WTC11 (cell line): Measurements from ENCODE around the gene ITPK1. TPM values are rescaled to one million over a fixed set of nuclear protein-coding genes. Genes with fewer than 3 reads are reported as not detected.
A peak's percentile ranks its signal among the peaks of the same experiment; 100 is the strongest.

Experiments
- ATAC-seq: fragments of 200-7000 bp; cut with Tn5 transposase; 2 replicates; pipeline ENCODE4 v1.10.0; 2021; ENCODE audit warnings: mild to moderate bottlenecking, moderate library complexity
- CTCF ChIA-PET: fragments of 300-600 bp; sonication (Branson Sonifier 250); formaldehyde crosslinking; loops from one replicate; lab custom pipeline; 2021; ENCODE audit warnings: antibody characterized with exemption; lab: Charles Lee
- POLR2A ChIA-PET: fragments of 350-600 bp; sonication (Branson Sonifier 250); formaldehyde crosslinking; loops from one replicate; lab custom pipeline; 2021; ENCODE audit warnings: antibody characterized with exemption; lab: Charles Lee
- DNase-seq: peaks from one replicate; pipeline ENCODE4 v3.0.0; 2021; ENCODE audit warnings: low spot score
- H3K27ac Mint-ChIP-seq: 2 replicates; pipeline ENCODE4 v1.8.0; 2021; ENCODE audit warnings: mixed read lengths
- H3K27me3 Mint-ChIP-seq: 2 replicates; pipeline ENCODE4 v1.8.0; 2021; ENCODE audit warnings: low read depth, mild to moderate bottlenecking, moderate library complexity, mixed read lengths
- H3K36me3 Mint-ChIP-seq: 2 replicates; pipeline ENCODE4 v1.8.0; 2021; ENCODE audit warnings: mixed read lengths
- H3K4me1 Mint-ChIP-seq: 2 replicates; pipeline ENCODE4 v1.8.0; 2022; ENCODE audit warnings: mixed read lengths
- H3K4me3 Mint-ChIP-seq: 2 replicates; pipeline ENCODE4 v1.8.0; 2021; ENCODE audit warnings: mild to moderate bottlenecking, moderate library complexity, mixed read lengths
- H3K9me3 Mint-ChIP-seq: 2 replicates; pipeline ENCODE4 v1.8.0; 2021; ENCODE audit warnings: mixed read lengths
- ARID4B ChIP-seq: sonication (generic); formaldehyde crosslinking; IDR thresholded peaks from 2 replicates; pipeline ENCODE4 v1.8.0; 2023; ENCODE audit warnings: missing genetic modification reagents, mild to moderate bottlenecking, borderline replicate concordance
- CTCF ChIP-seq: fragments of 200-600 bp; IDR thresholded peaks from 2 replicates; pipeline ENCODE4 v1.8.0; 2022; ENCODE audit warnings: antibody characterized with exemption
- E2F5 ChIP-seq: sonication (generic); formaldehyde crosslinking; IDR thresholded peaks from 2 replicates; pipeline ENCODE4 v1.8.1; 2022; ENCODE audit warnings: mild to moderate bottlenecking, moderate library complexity, missing genetic modification reagents
- ELF4 ChIP-seq: sonication (generic); formaldehyde crosslinking; IDR thresholded peaks from 2 replicates; pipeline ENCODE4 v1.8.1; 2022; ENCODE audit warnings: low read depth, mild to moderate bottlenecking, moderate library complexity, missing genetic modification reagents
- ESRRA ChIP-seq: sonication (generic); formaldehyde crosslinking; IDR thresholded peaks from 2 replicates; pipeline ENCODE4 v1.8.1; 2022; ENCODE audit warnings: mild to moderate bottlenecking, missing genetic modification reagents, borderline replicate concordance
- FOXK1 ChIP-seq: sonication (generic); formaldehyde crosslinking; IDR thresholded peaks from 2 replicates; pipeline ENCODE4 v1.8.0; 2022; ENCODE audit warnings: mild to moderate bottlenecking, moderate library complexity, missing genetic modification reagents
- FOXP4 ChIP-seq: sonication (generic); formaldehyde crosslinking; IDR thresholded peaks from 2 replicates; pipeline ENCODE4 v1.8.0; 2022; ENCODE audit warnings: mild to moderate bottlenecking, missing genetic modification reagents
- GRHL2 ChIP-seq: fragments of 250-450 bp; sonication (Bioruptor Pico); IDR thresholded peaks from 2 replicates; pipeline ENCODE4 v1.8.0; 2022; ENCODE audit warnings: mild to moderate bottlenecking, moderate library complexity; ENCODE audit not compliant: insufficient replicate concordance, severe bottlenecking
- HMGA2 ChIP-seq: fragments of 250-450 bp; sonication (Bioruptor Pico); IDR thresholded peaks from 2 replicates; pipeline ENCODE4 v1.4.0; 2021; ENCODE audit warnings: mild to moderate bottlenecking, moderate library complexity
- NFE2L1 ChIP-seq: sonication (generic); formaldehyde crosslinking; IDR thresholded peaks from 2 replicates; pipeline ENCODE4 v1.8.1; 2023; ENCODE audit warnings: missing genetic modification reagents
- PRRX2 ChIP-seq: fragments of 250-450 bp; sonication (Bioruptor Pico); IDR thresholded peaks from 2 replicates; pipeline ENCODE4 v1.8.0; 2021; ENCODE audit warnings: mild to moderate bottlenecking
- SMAD4 ChIP-seq: sonication (generic); formaldehyde crosslinking; IDR thresholded peaks from 2 replicates; pipeline ENCODE4 v1.8.0; 2022; ENCODE audit warnings: mild to moderate bottlenecking, missing genetic modification reagents
- TCF7 ChIP-seq: sonication (generic); formaldehyde crosslinking; IDR thresholded peaks from 2 replicates; pipeline ENCODE4 v1.8.0; 2022; ENCODE audit warnings: mild to moderate bottlenecking, low read depth, missing genetic modification reagents, moderate library complexity
- ZNF121 ChIP-seq: sonication (generic); formaldehyde crosslinking; IDR thresholded peaks from 2 replicates; pipeline ENCODE4 v1.8.0; 2023; ENCODE audit warnings: missing genetic modification reagents
- ZNF138 ChIP-seq: sonication (generic); formaldehyde crosslinking; conservative IDR thresholded peaks from 2 replicates; pipeline ENCODE4 v1.8.1; 2022; ENCODE audit warnings: mild to moderate bottlenecking, moderate library complexity, missing genetic modification reagents
- ZNF423 ChIP-seq: fragments of 250-450 bp; sonication (Bioruptor Pico); IDR thresholded peaks from 2 replicates; pipeline ENCODE4 v2.1.2; 2022; ENCODE audit warnings: mild to moderate bottlenecking, moderate library complexity
- ZNF512 ChIP-seq: sonication (generic); formaldehyde crosslinking; IDR thresholded peaks from 2 replicates; pipeline ENCODE4 v1.8.1; 2022; ENCODE audit warnings: missing genetic modification reagents, borderline replicate concordance
- ZNF532 ChIP-seq: fragments of 250-450 bp; sonication (Bioruptor Pico); IDR thresholded peaks from 2 replicates; pipeline ENCODE4 v1.9.0; 2021; ENCODE audit warnings: mild to moderate bottlenecking, borderline replicate concordance
- total RNA-seq: library from RNA; stranded (reverse); gene quantifications from 3 replicates; pipeline ENCODE4 v1.2.3, GENCODE V29; 2021

Gene ITPK1
- total RNA-seq, 1 experiment from 2014 or later: 144 TPM

- no peak overlapping the region for H3K4me3 Mint-ChIP-seq
- H3K27ac Mint-ChIP-seq: peak overlapping the region; percentile 34
- TF ChIP-seq ZNF423 (CRISPR knock-in tag) (no peak), CTCF (no peak), FOXK1 (CRISPR knock-in tag) (no peak), HMGA2 (CRISPR knock-in tag) (no peak), TCF7 (no peak), E2F5 (CRISPR knock-in tag) (no peak), FOXP4 (CRISPR knock-in tag) (no peak), ESRRA (CRISPR knock-in tag) (no peak), ZNF512 (CRISPR knock-in tag) (no peak), SMAD4 (CRISPR knock-in tag) (no peak), ELF4 (CRISPR knock-in tag) (no peak), GRHL2 (no peak), ARID4B (CRISPR knock-in tag) (no peak), PRRX2 (CRISPR knock-in tag) (no peak), ZNF138 (no peak), ZNF121 (no peak), ZNF532 (no peak), NFE2L1 (CRISPR knock-in tag) (no peak)
- CTCF ChIA-PET: interaction anchor here (0.7 to 10.7 kb wide), 5 partner anchors 14 to 148 kb away, joined by 3 to 118 read pairs (median 3); partner anchors contain the start of gene ITPK1
- ATAC-seq (peak; percentile 16), DNase-seq (no peak)
- H3K9me3 Mint-ChIP-seq: no peaks in the 10 kb centered on the region
- H3K4me1 Mint-ChIP-seq: peaks cover 49% of the 10 kb centered on the region
- H3K27me3 Mint-ChIP-seq: no peaks in the 10 kb centered on the region
- no peaks in the 10 kb centered on the region for H3K36me3 Mint-ChIP-seq
- POLR2A ChIA-PET: no interaction called here
Measured at GRCh38 chr14:93100100-93100499, 15.6 kb downstream of the ITPK1 start.
